Omental fat pad (tissue), 4 donors: Measurements from ENCODE around the gene MLF1. TPM values are rescaled to one million over a fixed set of nuclear protein-coding genes. Genes with fewer than 3 reads are reported as not detected.

Source experiments
- ATAC-seq: fragments of 150-250 bp; one replicate; pipeline ENCODE4 v1.9.1; 2016; ENCODE audit warnings: mild to moderate bottlenecking, moderate library complexity; ENCODE audit not compliant: low FRiP score
- DNase-seq: peaks from one replicate; pipeline ENCODE4 v3.0.0-alpha.2; 2019; ENCODE audit warnings: low spot score
- small RNA-seq: library from RNA; depleted of rRNA; stranded (forward); fragments of <200 nt; gene quantifications from one replicate; pipeline ENCODE3, GENCODE V24; 2016
- total RNA-seq, 4 donors: library from RNA; depleted of rRNA; stranded (reverse); fragments of >200 nt; gene quantifications; one replicate each; pipeline ENCODE4 v1.1.0, GENCODE V29; 2016
- TF ChIP-seq, protein P1 (sequence below), 3 donors: fragments of 450-650 bp; IDR thresholded peaks; one replicate each; pipeline ENCODE4 v1.5.1; 2016 to 2017; ENCODE audit warnings: antibody characterized with exemption in 3 of 3, mild to moderate bottlenecking in 3 of 3, moderate library complexity in 2 of 3

Gene MLF1
- total RNA-seq, 4 donors from 2014 or later: 4.4 to 20.4 (median 10.0) TPM

GRCh38 chr3:158652463-158652862 is 81.5 kb downstream of the MLF1 start:
- ATAC-seq: no peak
- no peak for DNase-seq
- TF ChIP-seq, protein P1, sequence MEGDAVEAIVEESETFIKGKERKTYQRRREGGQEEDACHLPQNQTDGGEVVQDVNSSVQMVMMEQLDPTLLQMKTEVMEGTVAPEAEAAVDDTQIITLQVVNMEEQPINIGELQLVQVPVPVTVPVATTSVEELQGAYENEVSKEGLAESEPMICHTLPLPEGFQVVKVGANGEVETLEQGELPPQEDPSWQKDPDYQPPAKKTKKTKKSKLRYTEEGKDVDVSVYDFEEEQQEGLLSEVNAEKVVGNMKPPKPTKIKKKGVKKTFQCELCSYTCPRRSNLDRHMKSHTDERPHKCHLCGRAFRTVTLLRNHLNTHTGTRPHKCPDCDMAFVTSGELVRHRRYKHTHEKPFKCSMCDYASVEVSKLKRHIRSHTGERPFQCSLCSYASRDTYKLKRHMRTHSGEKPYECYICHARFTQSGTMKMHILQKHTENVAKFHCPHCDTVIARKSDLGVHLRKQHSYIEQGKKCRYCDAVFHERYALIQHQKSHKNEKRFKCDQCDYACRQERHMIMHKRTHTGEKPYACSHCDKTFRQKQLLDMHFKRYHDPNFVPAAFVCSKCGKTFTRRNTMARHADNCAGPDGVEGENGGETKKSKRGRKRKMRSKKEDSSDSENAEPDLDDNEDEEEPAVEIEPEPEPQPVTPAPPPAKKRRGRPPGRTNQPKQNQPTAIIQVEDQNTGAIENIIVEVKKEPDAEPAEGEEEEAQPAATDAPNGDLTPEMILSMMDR (IDR thresholded peaks at IDR 0.05): no peak

Small RNAs within 50 kb of the gene (small RNA-seq; reads per million reads assigned to genes)
- not detected for gene AC025033.1

Other genes with a start within 250 kb of the MLF1 start
- 10 to 100 TPM; 45.4 to 91.4 (median 60.0) TPM for gene GFM1, start 73.3 kb downstream of the MLF1 start, total RNA-seq
- gene LXN, start 101.5 kb downstream of the MLF1 start, total RNA-seq: 10 to 100 TPM; 38.3 to 80.6 (median 62.7) TPM
- gene RARRES1, start 161.3 kb downstream of the MLF1 start, total RNA-seq: 100 to 1,000 TPM in 3 of 4 donors, 10 to 100 TPM in 1; 16.1 to 691 (median 335) TPM
- gene MFSD1, start 230.9 kb downstream of the MLF1 start, total RNA-seq: 100 to 1,000 TPM; 113 to 173 (median 129) TPM